ENCODE data around the gene ANXA7.

Gene ANXA7

DNA sequence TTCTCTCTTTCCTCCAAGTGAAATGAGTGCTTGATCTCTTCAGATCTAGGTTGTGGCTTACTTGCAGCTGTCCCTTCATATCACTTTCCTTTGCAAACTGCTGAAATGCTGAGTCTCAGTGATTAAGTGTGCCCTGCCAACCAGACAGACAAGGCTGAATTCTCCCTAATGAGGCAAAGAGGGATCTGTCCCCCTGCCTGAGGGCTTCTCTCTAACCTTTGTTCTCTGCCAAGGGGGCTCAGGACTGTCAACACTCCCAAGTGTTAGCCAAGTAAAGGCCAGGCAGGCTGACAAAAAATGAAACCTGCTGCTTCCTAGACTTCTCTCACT, 19.6 kb upstream of the ANXA7 start, which contains the start of gene MSS51:
Gene MSS51, minus strand, starts transcription at position 24 of the 330 bp plus-strand sequence. CDS start 5,277 bp downstream, outside the sequence.
- DNase-seq (ENCODE audit: low read depth), result no peak
- no peak for TF ChIP-seq MYC (IDR thresholded peaks at IDR 0.05; ENCODE audit: low read depth, low read length)
- TF ChIP-seq POLR2A (IDR thresholded peaks at IDR 0.05; ENCODE audit: extremely low read depth, insufficient read length), result no peak
- TF ChIP-seq, protein P1, sequence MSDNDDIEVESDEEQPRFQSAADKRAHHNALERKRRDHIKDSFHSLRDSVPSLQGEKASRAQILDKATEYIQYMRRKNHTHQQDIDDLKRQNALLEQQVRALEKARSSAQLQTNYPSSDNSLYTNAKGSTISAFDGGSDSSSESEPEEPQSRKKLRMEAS (IDR thresholded peaks at IDR 0.05; ENCODE audit: low read depth, low read length), result no peak
- TF ChIP-seq, protein P2, sequence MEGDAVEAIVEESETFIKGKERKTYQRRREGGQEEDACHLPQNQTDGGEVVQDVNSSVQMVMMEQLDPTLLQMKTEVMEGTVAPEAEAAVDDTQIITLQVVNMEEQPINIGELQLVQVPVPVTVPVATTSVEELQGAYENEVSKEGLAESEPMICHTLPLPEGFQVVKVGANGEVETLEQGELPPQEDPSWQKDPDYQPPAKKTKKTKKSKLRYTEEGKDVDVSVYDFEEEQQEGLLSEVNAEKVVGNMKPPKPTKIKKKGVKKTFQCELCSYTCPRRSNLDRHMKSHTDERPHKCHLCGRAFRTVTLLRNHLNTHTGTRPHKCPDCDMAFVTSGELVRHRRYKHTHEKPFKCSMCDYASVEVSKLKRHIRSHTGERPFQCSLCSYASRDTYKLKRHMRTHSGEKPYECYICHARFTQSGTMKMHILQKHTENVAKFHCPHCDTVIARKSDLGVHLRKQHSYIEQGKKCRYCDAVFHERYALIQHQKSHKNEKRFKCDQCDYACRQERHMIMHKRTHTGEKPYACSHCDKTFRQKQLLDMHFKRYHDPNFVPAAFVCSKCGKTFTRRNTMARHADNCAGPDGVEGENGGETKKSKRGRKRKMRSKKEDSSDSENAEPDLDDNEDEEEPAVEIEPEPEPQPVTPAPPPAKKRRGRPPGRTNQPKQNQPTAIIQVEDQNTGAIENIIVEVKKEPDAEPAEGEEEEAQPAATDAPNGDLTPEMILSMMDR (IDR thresholded peaks at IDR 0.05; ENCODE audit: low read depth, low read length), result no peak

DNA sequence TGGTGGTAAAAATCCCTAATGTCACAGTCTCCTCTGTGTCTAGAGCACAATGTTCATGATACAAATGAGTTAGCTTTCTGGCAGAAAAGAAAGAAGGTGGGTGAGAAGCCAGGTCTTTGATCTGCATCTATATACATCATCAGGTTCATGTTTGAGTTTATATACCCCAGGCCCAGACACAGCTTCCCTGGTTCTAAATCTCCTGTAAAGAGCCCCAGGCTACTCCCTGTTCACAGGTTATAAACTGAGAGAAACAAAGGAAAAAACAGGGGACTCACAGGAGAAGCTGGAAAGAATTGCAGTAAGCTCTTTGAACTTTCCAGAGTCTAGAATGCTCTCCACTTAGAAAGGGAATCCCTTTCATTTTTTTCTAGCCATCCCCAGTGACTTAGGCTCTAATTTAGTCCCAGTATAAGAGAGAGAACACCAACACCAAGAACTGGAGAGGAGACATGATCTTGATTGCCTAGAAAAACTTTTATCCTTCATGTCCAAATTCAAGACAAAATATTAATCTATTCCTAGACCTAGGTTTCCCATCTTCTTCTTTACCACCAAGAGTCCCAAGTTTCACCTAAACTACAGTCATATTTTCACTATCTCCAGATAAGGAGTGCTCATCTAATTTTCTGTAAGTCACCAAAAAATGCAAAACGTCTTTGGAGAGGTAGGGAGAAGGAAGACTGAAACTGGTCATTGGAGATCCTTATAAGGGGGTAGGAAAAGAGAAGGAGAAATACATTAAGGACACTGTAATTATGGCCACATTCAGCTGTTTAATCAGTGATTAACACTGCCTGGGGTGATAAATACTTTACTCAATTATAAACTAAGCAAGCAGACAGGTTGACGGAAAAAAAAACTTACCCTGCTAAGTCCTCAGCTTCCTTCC, 19.0 kb upstream of the ANXA7 start:
- DNase-seq (ENCODE audit: low read depth), result no peak
- TF ChIP-seq MYC (IDR thresholded peaks at IDR 0.05; ENCODE audit: low read depth, low read length), result no peak
- TF ChIP-seq, protein P1 (IDR thresholded peaks at IDR 0.05; ENCODE audit: low read depth, low read length), result no peak
- TF ChIP-seq, protein P2 (IDR thresholded peaks at IDR 0.05; ENCODE audit: low read depth, low read length), result no peak
- no peak overlapping the region for H3K4me3 ChIP-seq (ENCODE audit: low read depth, low read length)

More for the DNA sequence above, 19.6 kb upstream of the ANXA7 start, which contains the start of gene MSS51:
- no peak within 1 kb of the TSS for H3K4me3 ChIP-seq (ENCODE audit: low read depth, low read length)

DNA sequence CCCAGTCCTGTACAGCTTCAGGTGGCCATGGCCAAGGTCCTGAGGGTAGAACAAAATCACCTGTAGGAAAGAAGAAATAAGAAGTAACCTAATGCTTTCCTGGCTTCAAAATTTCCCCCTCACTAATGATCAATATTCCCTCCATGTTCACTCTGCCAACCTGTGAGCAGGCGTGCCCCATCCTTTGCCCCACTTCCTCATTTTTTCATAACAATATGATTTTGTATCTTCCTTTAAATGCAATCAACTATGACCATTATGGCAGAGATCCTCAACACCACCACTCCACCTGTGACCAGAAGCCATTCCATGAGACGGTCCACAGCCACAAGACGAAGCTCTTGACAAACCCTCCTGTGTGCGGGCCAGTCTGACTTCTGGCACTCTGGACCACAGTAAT, 12.5 kb upstream of the ANXA7 start:
- DNase-seq (ENCODE audit: low read depth), result no peak

DNA sequence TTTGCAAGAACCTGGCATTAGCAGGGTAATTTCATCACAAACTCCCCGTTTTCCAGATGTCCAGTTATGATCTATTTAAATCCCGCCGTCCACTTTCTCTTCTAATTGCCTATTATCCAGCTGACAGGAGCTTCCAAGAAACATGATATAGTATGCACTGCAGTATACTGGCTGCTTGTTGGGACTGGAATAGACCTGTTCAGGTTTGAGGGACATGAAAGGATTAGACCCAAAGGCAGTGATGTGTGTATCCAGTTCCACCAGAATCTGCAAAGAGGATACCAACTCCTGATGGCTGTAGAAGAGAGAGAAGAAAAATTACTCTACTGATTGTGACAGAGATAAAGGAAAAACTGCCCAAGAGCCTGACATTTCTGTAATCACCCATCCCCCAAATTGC, 10.6 kb upstream of the ANXA7 start:
- no peak overlapping the region for H3K4me3 ChIP-seq (ENCODE audit: low read depth, low read length)
- TF ChIP-seq, protein P1 (IDR thresholded peaks at IDR 0.05; ENCODE audit: low read depth, low read length), result no peak
- TF ChIP-seq MYC (IDR thresholded peaks at IDR 0.05; ENCODE audit: low read depth, low read length), result no peak
- TF ChIP-seq, protein P2 (IDR thresholded peaks at IDR 0.05; ENCODE audit: low read depth, low read length), result no peak
- TF ChIP-seq POLR2A (IDR thresholded peaks at IDR 0.05; ENCODE audit: extremely low read depth, insufficient read length), result no peak
- no peak for DNase-seq (ENCODE audit: low read depth)

More for the DNA sequence above, 12.5 kb upstream of the ANXA7 start:
- TF ChIP-seq, protein P1 (IDR thresholded peaks at IDR 0.05; ENCODE audit: low read depth, low read length), result no peak
- TF ChIP-seq POLR2A (IDR thresholded peaks at IDR 0.05; ENCODE audit: extremely low read depth, insufficient read length), result no peak
- TF ChIP-seq MYC (IDR thresholded peaks at IDR 0.05; ENCODE audit: low read depth, low read length), result no peak
- TF ChIP-seq, protein P2 (IDR thresholded peaks at IDR 0.05; ENCODE audit: low read depth, low read length), result no peak
- H3K4me3 ChIP-seq (ENCODE audit: low read depth, low read length), result no peak overlapping the region

DNA sequence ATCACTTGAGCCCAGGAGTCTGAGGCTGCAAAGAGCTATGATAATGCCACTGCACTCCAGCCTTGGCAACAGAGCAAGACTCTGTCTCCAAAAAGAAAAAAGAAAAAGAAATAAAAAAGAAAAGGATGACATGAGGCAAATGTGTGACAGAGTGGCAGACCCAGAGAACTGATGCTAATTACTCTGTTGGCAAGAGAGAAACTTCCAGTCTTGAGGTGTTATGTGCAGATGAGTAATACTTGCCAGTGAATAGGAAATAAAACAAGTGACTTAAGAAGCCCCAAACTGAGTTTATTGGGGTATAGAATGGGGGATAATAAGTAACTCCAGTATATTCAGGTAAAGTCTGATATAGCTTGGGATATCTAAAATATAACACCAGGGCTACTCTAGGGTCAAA, 9.5 kb upstream of the ANXA7 start:
- no peak overlapping the region for H3K4me3 ChIP-seq (ENCODE audit: low read depth, low read length)
- no peak for DNase-seq (ENCODE audit: low read depth)
- no peak for TF ChIP-seq POLR2A (IDR thresholded peaks at IDR 0.05; ENCODE audit: extremely low read depth, insufficient read length)
- TF ChIP-seq, protein P1 (IDR thresholded peaks at IDR 0.05; ENCODE audit: low read depth, low read length), result no peak
- TF ChIP-seq, protein P2 (IDR thresholded peaks at IDR 0.05; ENCODE audit: low read depth, low read length), result no peak
- TF ChIP-seq MYC (IDR thresholded peaks at IDR 0.05; ENCODE audit: low read depth, low read length), result no peak
